Cardiac fibroblast (primary cell): ENCODE data around the gene IL1F10.

Experiments
- DNase-seq, 2 donors: peaks; one replicate each; pipeline versions ENCODE4 v3.0.0 to v3.0.0-alpha.2; 2010; ENCODE audit warnings: low read depth in 2 of 2
- H3K4me3 ChIP-seq, 2 donors: replicated peaks in 1 of 2; 1 replicate in 1 of 2; 2 replicates in 1 of 2; pipeline ENCODE4 v1.5.1; 2011; ENCODE audit warnings: low read depth in 2 of 2, low read length in 2 of 2, mild to moderate bottlenecking in 2 of 2, moderate library complexity in 1 of 2
- CTCF ChIP-seq: IDR thresholded peaks from one replicate; pipeline ENCODE4 v1.5.1; 2011; ENCODE audit warnings: low read depth, mild to moderate bottlenecking, low read length, inconsistent platforms

The IL1F10 gene

GRCh38 chr2:113057117-113057516 lies 10.7 kb upstream of the IL1F10 start:
- no peak for TF ChIP-seq CTCF
- no peak for DNase-seq
- H3K4me3 ChIP-seq: no peak overlapping the region

GRCh38 chr2:113058411-113058994 lies 9.3 kb upstream of the IL1F10 start:
- no peak for DNase-seq
- TF ChIP-seq CTCF: no peak
- H3K4me3 ChIP-seq: no peak overlapping the region

GRCh38 chr2:113058998-113059960 lies 8.5 kb upstream of the IL1F10 start, which contains the start of gene IL36RN:
TSS of gene IL36RN (plus strand) at chr2:113059198. CDS start at chr2:113059439, 241 bp downstream.
- no peak for DNase-seq
- TF ChIP-seq CTCF: no peak
- H3K4me3 ChIP-seq: no peak within 1 kb of the TSS

GRCh38 chr2:113060396-113060795 lies 7.4 kb upstream of the IL1F10 start:
- TF ChIP-seq CTCF: no peak
- H3K4me3 ChIP-seq: no peak overlapping the region
- DNase-seq: peak; percentile 3 to 28

GRCh38 chr2:113060796-113061195 lies 7.0 kb upstream of the IL1F10 start:
- no peak overlapping the region for H3K4me3 ChIP-seq
- DNase-seq: no peak
- TF ChIP-seq CTCF: no peak

- TF ChIP-seq CTCF: no peak
- DNase-seq: no peak
- no peak overlapping the region for H3K4me3 ChIP-seq
Observed at GRCh38 chr2:113061241-113061640, 6.5 kb upstream of the IL1F10 start.
